HG02610 (cell line): ENCODE data around the gene ERCC4.
"Not testable (repeated sequence)": the region's sequence is repeated elsewhere in the genome, so short reads cannot be mapped to it uniquely, and the experiment has no call there.

Experiments
- ATAC-seq: cut with Tn5 transposase; IDR thresholded peaks from one replicate; pipeline ENCODE4 v1.9.1; 2021; ENCODE audit warnings: mild to moderate bottlenecking, moderate library complexity; ENCODE audit not compliant: unreplicated experiment

The ERCC4 gene

GRCh38 chr16:13919683-13920509, at the start of gene ERCC4:
TSS of gene ERCC4 (plus strand) at chr16:13920154. CDS start at chr16:13920166, 12 bp downstream.
- ATAC-seq: peak; percentile 98

- no peak for ATAC-seq
Observed at GRCh38 chr16:13873835-13874438, 46.0 kb upstream of the ERCC4 start.

GRCh38 chr16:13875614-13876284, 44.2 kb upstream of the ERCC4 start:
- ATAC-seq: no peak

DNA sequence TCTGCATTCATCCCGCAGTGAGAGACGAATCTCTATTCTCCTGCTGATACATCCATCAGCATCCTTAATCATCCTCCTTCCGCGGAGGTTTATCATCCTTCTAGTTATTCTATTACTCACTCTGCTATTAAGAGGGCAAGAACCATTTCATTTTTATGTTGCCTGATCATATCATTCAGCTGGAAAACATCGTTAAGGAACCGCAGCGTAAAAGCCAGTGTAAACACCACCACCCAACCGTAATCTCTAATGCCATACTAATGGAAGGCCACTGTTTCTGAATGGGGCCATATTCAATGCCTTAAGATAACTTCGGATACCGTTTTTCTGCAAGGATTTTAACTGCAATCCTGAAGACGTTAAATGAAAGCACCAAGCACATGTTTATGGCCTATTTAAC, 36.7 kb upstream of the ERCC4 start:
- ATAC-seq: no peak

- no peak for ATAC-seq
Observed at GRCh38 chr16:13883881-13884280, 36.1 kb upstream of the ERCC4 start.

DNA sequence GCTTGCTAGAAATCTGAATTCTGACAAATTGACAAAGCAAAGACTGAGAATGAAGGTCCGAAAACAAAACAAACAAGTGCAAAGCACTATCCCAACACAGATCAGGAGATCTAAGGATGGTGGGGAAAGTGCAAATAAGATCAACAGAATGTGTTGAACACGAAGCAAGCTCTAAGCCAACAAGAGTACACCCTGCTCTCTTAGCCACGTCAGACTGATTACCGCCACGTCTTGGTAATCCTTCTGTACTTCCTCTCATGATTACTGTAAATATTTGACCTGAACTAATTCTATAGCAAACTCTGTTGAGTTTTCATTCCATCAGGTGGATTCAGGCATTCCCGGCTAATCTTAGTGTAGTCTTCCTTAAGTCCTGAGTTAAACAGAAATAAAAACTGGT, 34.3 kb upstream of the ERCC4 start:
- no peak for ATAC-seq

DNA sequence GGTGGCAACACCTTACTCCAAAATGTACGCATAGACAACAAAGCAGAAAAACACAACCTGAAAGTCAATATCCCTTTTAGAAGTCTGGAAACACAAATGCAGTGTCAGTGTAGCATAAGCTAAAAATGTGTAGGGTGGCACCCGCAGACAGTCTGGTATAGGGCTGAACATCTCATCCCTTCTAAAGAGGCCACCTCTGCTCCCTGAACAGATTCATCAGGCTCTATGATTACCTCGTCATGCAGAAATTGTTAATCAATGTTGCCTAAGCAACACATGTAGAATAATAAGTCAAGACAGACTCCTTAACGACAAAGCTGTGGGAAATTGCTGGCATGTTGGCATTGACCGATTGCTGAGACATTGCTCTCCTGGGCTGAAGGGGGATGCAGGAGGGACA, 33.3 kb upstream of the ERCC4 start:
- ATAC-seq: no peak

GRCh38 chr16:13889323-13889722, 30.6 kb upstream of the ERCC4 start:
- ATAC-seq: not testable (repeated sequence)

GRCh38 chr16:13892301-13892700, 27.7 kb upstream of the ERCC4 start:
- no peak for ATAC-seq

- ATAC-seq: no peak
Observed at GRCh38 chr16:13895516-13895915, 24.4 kb upstream of the ERCC4 start.

DNA sequence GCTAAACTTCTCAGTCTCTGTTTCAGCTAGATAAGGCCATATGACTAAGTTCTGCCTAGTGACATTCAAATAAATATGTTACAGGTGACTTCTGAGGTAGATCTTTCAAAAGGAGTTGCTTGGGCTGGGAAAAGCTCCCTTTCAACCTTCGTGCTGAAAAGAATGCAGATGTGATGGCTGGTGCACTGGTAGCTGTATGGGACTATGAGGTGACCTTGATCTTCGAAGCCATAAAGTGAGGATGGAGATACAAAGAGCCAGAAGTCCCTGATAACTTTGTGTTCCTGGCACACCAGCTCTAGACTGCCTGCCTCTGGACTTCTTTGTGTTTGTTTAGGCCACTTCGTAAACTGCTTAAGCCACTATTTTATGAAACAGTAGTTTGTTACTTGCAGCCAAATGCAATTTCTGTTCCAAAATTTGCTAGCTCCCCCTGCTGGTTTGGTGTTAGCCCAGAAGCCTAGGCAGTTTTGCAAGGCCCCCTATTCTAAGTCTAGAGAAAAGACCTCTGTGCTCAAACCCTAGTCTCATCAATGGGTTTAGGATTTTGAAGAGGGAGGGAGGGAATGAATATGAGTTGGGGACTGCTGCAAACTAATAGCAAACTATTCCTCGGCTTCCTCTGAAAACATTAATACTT, 23.3 kb upstream of the ERCC4 start:
- ATAC-seq: no peak

- ATAC-seq: no peak
Observed at GRCh38 chr16:13897806-13898205, 22.1 kb upstream of the ERCC4 start.

GRCh38 chr16:13898233-13898632, 21.7 kb upstream of the ERCC4 start:
- no peak for ATAC-seq

GRCh38 chr16:13902052-13902451, 17.9 kb upstream of the ERCC4 start:
- ATAC-seq: no peak

DNA sequence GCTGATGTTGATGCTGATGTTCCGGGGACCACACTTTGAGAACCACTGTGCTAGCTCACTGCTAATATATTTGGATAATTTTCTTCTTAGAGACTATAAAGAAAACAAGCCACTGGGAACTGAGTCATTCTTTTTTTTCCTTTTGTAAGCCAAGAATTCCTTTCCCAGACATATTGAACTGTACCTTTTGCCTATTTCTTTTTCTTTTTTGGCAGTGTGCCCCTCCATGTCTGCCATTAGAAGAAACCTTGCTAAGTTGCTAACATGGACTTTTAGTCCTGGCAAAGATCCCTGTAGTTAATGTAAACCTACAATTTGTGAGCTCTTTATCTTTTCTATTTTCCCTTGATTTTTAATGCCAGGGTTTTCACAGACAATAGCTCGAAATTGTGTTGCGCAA, 17.3 kb upstream of the ERCC4 start:
- ATAC-seq: no peak

- ATAC-seq: no peak
Observed at GRCh38 chr16:13904179-13904691, 15.7 kb upstream of the ERCC4 start.

- not testable (repeated sequence) for ATAC-seq
Observed at GRCh38 chr16:13904822-13905221, 15.1 kb upstream of the ERCC4 start.

GRCh38 chr16:13906168-13907089, 13.5 kb upstream of the ERCC4 start:
- no peak for ATAC-seq

GRCh38 chr16:13907431-13907830, 12.5 kb upstream of the ERCC4 start:
- ATAC-seq: no peak

DNA sequence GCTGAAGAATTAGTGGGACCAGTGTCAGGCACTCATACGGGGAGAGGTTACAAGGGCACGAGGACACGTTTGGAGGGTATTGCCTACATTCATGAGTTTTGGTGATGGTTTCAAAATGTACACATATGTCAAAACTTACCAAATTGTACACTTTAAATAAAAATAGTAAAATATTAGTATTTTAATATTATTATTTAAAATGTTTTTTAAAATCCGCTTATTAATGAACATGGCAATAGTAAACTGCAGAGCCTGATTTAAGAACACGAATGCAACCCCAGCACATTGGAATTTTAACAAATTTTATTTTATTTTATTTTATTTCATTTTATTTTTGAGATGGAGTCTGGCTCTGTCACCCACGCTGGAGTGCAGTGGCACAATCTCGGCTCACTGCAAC, 10.9 kb upstream of the ERCC4 start:
- no peak for ATAC-seq
